PFSK-1 (cell line): Measurements from ENCODE around the gene DCAF15.

Experiments used
- POLR2AphosphoS5 ChIP-seq: IDR thresholded peaks from 2 replicates; pipeline ENCODE4 v1.6.1; 2012; ENCODE audit warnings: low read depth, mild to moderate bottlenecking, control low read depth, low read length, moderate library complexity
- REST ChIP-seq, 2 experiments: IDR thresholded peaks; 2 replicates each; pipeline versions ENCODE4 v1.6.1 to v1.8.0; 2011 to 2012; ENCODE audit warnings: low read depth in 2 of 2, low read length in 2 of 2, control low read depth in 1 of 2, inconsistent platforms in 1 of 2, mild to moderate bottlenecking in 1 of 2, moderate library complexity in 1 of 2; ENCODE audit not compliant: insufficient read depth in 1 of 2
- SIN3A ChIP-seq: IDR thresholded peaks from 2 replicates; pipeline ENCODE4 v1.6.1; 2012; ENCODE audit warnings: mild to moderate bottlenecking, low read length, moderate library complexity, borderline replicate concordance; ENCODE audit not compliant: insufficient read depth

- TF ChIP-seq REST (IDR thresholded peaks at IDR 0.05; ENCODE audit: insufficient read depth in 1 of 2, low read depth in 2 of 2, low read length in 2 of 2): no peak
- TF ChIP-seq POLR2AphosphoS5: no peak
- no peak for TF ChIP-seq SIN3A
These were observed 30.5 kb downstream of the DCAF15 start for GRCh38 chr19:13982773-13983172.
